ENCODE measurements around the gene KIZ.

KIZ gene

DNA sequence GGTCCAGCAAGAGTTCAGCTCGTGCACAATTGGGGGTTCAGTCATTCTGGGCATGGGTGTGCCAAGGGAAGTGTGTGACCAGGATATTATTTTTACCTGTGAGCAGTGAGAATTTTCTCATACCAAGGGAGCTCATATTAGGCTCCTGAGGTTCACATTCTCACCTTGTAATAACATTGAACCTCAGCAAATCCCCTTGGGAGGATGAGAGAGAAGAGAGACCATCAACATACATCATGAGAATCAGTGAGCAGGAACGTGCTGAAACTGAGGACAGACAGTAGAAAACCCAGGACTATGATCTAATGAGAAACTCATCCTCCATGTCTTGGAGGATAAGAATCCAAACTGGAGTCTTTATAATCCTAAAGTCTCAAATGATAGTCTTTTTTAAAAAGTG is 143.9 kb downstream of the KIZ start:
- no peak for DNase-seq (ENCODE audit: low read depth)

DNA sequence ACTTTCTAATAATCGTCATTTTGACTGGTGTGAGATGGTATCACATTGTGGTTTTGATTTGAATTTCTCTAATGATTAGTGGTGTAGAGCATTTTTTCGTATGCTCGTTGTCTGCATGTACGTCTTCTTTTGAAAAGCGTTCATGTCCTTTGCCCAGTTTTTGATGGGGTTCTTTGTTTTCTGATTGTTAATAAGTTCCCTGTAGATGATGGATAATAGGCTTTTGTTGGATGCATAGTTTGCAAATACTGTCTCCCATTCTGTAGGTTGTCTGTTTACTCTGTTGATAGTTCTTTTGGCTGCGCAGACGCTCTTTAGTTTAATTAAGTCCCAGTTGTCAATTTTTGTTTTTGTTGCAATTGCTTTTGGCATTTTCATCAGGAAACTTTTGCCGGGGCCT is 144.9 kb downstream of the KIZ start:
- DNase-seq (ENCODE audit: low read depth) = no peak

DNA sequence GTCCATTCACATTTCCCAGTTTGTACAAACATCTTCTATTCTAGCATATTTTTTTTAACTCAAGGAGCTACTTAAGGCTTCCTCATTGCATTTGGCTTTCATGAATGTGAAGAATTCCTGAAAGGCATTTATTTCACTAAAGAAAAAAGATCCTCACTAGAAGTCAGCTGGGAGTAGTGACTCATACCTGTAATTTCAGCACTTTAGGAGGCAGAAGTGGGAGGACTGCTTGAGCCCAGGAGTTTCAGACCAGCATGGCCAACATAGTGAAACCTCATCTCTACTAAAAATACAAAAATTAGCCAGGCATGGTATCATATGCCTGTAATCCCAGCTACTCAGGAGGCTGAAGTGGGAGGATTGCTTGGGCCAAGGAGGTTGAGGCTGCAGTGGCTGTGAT is 146.4 kb downstream of the KIZ start:
- DNase-seq (ENCODE audit: low read depth) = no peak

DNA sequence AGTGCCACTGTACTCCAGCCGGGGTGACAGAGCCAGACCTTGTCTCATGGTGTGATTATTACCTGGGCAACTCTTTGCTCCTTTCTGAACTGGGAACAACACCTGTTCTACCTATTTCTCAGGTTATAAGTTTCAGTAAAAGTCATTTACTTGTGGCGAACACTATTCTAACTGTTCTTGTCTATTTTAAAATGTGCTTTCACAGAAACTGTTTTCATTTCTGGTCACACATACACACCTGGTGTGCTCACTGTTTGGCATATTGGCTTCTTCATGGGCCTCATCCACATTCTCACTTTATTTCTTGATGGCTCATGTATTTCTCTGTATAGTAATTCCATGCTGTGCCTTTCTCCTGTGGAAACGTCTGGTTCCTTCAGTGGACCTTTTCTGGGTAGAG is 146.8 kb downstream of the KIZ start:
- DNase-seq (ENCODE audit: low read depth) = no peak

DNA sequence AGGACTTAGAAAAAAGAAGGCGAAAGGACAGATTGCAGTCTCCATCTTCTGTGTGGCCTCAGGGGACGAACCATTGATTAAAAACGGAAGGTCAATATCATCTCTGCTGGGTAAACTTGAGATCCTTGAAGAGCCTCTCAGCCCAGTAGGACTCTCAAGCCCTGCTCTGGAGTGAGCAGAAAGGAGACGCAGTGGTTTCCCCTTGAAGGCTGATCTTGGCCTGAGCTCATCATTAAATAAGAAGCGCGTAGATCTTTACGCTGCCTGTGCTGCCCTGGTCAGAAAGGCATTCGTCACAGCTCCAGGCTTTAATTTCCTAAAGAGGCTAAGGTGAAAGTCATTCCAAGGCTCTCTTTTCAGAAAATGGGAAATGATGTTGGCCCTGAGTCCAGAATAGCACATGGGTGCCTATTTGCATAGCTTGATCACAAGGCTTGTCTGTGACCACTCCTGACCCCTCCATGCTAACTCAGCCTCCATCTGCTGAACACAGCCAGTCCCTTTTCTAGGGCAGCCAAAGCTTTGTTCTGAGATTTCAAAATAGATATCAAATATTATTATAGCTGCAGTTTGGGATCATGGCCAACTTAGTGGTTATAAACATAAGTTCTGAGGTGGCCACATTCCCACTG is 148.0 kb downstream of the KIZ start:
- DNase-seq (ENCODE audit: low read depth) = no peak

DNA sequence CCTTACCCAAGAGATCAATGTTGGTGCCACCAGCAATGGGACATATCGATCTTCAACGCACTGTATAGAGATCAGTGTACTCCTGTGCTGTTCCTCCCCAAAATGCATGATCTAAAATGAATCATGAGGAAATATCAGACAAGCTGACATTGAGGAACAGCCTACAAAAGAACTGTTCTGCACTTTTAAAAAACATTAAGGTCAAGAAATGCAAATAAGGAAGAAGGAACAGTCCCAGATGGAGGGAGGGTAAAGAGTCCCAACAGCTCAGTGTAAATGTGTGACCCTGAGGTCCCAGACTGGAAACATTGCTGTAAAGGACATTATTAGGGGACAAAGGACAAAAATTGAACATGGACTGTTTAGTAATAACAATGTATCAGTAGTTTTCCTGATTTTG is 152.9 kb downstream of the KIZ start:
- DNase-seq (ENCODE audit: low read depth) = no peak

DNA sequence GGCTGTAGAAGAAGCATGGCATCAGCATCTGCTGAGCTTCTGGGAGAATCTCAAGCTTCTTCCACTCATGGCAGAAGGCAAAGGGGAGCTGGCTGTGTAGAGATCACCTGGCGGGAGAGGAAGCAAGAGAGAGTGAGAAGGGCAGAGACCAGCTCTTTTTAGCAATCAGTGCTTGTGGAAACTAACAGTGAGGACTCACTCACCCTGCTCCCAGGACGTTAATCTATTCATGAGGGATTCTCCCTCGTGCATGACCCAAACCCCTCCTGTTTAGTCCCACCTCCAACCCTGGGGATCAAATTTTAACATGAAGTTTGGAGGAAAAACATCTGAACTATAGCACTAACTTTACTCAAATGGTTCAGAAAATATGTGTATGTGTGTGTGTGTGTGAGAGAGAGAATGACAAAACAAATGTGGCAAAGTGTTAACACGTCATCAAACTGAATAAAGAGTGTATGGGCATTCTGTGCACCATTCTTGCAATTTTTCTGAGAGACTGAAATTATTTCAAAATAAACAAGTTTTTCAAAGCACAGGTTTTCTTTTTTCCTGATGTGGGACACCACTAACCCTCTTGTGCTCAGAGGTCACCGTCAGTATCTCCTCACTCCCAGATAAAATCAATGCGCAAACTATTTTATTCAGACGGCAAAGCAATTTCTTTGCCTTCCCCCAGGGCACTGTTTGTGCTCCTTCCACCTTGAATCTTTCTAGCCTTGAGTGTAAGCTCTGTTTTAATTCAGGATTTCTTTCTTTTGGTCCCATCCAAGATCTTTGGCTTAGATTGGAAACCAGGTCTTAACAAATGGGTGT is 154.0 kb downstream of the KIZ start:
- DNase-seq (ENCODE audit: low read depth) = no peak

DNA sequence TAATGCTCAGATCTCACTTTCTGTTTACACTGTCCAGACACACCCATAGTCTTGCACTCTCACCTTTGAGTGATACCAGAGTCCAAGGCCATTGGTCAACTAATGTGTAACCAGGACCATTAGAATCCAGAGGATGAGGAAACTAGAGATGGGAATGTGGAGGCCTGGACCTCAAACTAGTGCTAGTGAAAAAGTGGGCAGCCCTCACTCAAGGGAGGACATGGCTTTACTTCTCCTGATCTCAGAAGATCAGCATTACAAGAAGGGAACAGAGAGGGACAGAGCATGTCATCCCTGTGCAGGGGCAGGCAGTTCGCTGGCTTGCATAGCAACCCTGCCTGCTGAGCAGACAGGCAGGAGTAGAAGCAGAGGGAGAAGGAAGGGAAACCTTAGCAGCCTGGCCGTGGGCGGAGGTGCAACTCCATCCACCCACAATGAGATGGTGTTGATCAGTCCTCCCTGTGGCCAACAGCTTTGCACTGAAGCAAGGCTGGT is 154.7 kb downstream of the KIZ start:
- no peak for DNase-seq (ENCODE audit: low read depth)

DNA sequence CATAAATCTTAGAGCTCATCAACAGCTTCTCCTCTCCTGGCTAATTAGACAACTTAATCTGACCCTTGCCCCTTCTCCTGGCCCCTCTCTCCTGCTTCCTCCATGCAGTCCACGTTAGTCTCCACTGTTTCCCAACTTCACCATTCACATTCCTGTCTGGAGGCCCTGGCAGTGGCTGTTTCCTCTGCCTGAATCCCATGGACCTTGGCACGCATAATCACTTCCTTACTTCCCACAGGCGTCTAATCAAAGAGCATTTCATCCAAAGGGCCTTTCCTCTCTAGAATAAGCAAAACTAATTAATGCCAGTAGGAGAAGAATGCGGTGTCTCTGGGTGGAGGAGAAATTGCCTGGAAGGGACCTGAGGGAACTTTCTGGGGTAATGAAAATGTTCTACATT is 160.9 kb downstream of the KIZ start:
- no peak for DNase-seq (ENCODE audit: low read depth)

DNA sequence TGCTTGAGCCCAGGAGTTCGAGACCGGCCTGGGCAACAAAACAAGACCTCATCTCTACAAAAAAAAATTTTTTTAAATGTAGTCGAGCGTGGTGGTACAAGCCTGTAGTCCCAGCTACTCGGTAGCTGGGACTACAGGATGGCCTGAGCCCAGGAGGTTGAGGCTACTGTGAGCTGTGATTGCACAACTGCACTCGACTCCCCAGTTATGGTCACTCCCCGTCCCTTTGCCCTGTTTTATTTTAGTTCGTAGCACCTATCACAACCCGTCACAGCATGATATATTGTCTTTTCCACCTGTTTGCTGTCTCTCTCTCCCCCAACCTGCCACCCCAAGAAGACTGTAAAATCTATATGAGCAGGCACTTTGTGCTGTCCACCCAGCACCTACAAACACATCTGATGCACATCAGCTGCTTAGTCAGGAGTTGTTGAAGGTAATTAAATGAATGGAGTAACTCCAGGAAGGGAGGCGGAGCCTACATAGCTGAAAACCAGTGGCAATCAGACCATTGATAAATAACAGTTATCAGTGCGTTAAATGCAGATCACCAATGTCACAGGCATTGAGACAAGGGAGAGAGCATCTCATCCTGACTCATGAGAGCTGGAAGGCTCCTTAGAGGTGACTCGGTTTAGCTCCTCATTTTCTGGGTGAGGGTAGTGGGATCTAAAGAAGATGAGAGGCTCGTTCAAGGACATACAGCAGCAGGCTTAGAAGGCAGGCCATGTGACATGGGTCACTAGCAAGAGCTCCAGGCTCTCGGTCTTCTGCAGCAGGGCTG is 162.9 kb downstream of the KIZ start:
- DNase-seq (ENCODE audit: low read depth) = no peak

DNA sequence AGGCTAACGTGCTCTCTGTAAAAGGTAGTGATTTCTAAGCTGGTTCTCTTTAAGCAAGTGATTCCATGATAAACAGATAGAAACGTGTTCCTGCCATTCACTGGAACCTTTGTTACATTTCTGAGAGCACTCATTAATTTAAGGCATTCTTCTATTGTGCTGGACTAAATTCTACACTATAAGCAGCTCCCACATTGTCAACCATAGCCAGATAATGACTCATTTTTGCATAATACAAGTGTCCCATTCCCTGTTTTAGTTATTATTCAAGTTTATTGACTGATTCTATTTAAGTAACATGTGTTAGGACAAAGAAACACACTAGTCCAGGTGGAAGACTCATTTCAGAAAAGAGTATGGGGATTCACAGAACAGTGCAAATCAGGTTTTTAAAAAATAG is 163.8 kb downstream of the KIZ start:
- no peak for DNase-seq (ENCODE audit: low read depth)

DNA sequence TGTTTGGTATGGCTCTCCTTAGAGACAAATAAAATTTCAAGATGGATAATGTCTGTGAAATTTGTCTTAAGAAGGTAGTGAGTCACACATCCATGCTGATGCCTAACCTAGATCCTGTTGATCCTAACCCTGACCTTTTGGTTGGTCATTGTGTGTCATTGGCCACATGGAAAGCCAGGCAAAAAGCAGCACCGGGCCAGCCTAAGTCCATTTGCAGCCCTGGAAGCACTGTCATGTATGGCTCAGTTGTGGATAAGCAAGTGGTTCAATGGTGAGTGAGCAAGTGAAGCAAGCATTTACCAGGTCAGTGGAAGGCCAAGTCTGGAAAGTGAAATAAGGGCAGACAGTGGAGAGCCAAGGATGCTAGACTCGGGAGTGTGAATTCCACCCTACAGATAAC is 165.1 kb downstream of the KIZ start:
- no peak for DNase-seq (ENCODE audit: low read depth)

DNA sequence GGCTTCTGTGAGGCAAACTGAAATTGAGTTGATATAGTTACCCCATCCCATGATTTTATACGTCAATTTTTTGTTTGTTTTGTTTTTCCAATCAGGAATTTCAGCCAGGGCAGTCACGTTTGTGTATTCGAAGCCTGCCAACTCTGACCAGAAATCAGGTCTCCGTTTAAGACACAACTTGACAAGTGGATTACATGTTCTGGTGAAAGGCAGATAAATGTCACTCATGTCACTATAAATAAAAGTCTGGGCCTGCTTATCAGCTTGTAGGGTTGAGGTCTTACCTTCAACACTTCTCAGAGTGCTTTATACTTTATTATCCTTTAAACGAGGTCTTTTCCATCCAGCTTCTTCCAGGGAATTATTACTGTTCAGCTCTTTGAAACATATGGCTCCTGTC is 168.9 kb downstream of the KIZ start:
- no peak for DNase-seq (ENCODE audit: low read depth)
